ENCODE measurements around the gene ZSCAN12. TPM values are rescaled to one million over a fixed set of nuclear protein-coding genes. Genes with fewer than 3 reads are reported as not detected.
"Not testable (repeated sequence)": the region's sequence is repeated elsewhere in the genome, so short reads cannot be mapped to it uniquely, and the experiment has no call there.

Gene ZSCAN12
- total RNA-seq, 1 donor from 2014 or later = 5.5 TPM

GRCh38 chr6:28423546-28423945, 24.0 kb upstream of the ZSCAN12 start:
- Histone ChIP-seq H3K36me3 (no peaks in the 10 kb centered on the region), H3K27me3 (ENCODE audit: low read depth) (no peaks in the 10 kb centered on the region), H3K4me3 (no peak overlapping the region), H3K4me1 (no peaks in the 10 kb centered on the region), H3K9me3 (peaks cover 8% of the 10 kb centered on the region), H3K27ac (no peak overlapping the region)
- ATAC-seq (no peak), DNase-seq (no peak)
- intact Hi-C loops (cut with DNase I) = no loop called here
- TF ChIP-seq CTCF (IDR thresholded peaks at IDR 0.05) = no peak

GRCh38 chr6:28413681-28414080, 14.1 kb upstream of the ZSCAN12 start:
- H3K4me3 ChIP-seq = no peak overlapping the region
- no peaks in the 10 kb centered on the region for H3K9me3 ChIP-seq
- peaks cover 8% of the 10 kb centered on the region for H3K27me3 ChIP-seq (ENCODE audit: low read depth)
- ATAC-seq (no peak), DNase-seq (no peak)
- H3K36me3 ChIP-seq = no peaks in the 10 kb centered on the region
- intact Hi-C loops (cut with DNase I) = no loop called here
- no peak for TF ChIP-seq CTCF (IDR thresholded peaks at IDR 0.05)
- H3K4me1 ChIP-seq = no peaks in the 10 kb centered on the region
- H3K27ac ChIP-seq = no peak overlapping the region

GRCh38 chr6:28410767-28411166, 11.2 kb upstream of the ZSCAN12 start:
- intact Hi-C loops (cut with DNase I) = no loop called here
- Histone ChIP-seq H3K4me3 (no peak overlapping the region), H3K27ac (no peak overlapping the region), H3K4me1 (no peaks in the 10 kb centered on the region), H3K36me3 (no peaks in the 10 kb centered on the region), H3K27me3 (ENCODE audit: low read depth) (peaks cover 19% of the 10 kb centered on the region), H3K9me3 (no peaks in the 10 kb centered on the region)
- DNase-seq (no peak), ATAC-seq (no peak)
- no peak for TF ChIP-seq CTCF (IDR thresholded peaks at IDR 0.05)

GRCh38 chr6:28408076-28408802, 8.7 kb upstream of the ZSCAN12 start:
- intact Hi-C loops (cut with DNase I) = no loop called here
- H3K27me3 ChIP-seq (ENCODE audit: low read depth) = peaks cover 21% of the 10 kb centered on the region
- no peak for DNase-seq
- no peaks in the 10 kb centered on the region for H3K9me3 ChIP-seq
- no peaks in the 10 kb centered on the region for H3K4me1 ChIP-seq
- H3K27ac ChIP-seq = no peak overlapping the region
- H3K4me3 ChIP-seq = no peak overlapping the region
- H3K36me3 ChIP-seq = no peaks in the 10 kb centered on the region
- no peak for ATAC-seq
- TF ChIP-seq CTCF (IDR thresholded peaks at IDR 0.05) = no peak

GRCh38 chr6:28407401-28407800, 7.9 kb upstream of the ZSCAN12 start:
- H3K27me3 ChIP-seq (ENCODE audit: low read depth) = peaks cover 24% of the 10 kb centered on the region
- no peak for TF ChIP-seq CTCF (IDR thresholded peaks at IDR 0.05)
- no peaks in the 10 kb centered on the region for H3K4me1 ChIP-seq
- H3K9me3 ChIP-seq = no peaks in the 10 kb centered on the region
- no peak for ATAC-seq
- no peak for DNase-seq
- H3K27ac ChIP-seq = no peak overlapping the region
- H3K36me3 ChIP-seq = no peaks in the 10 kb centered on the region
- no peak overlapping the region for H3K4me3 ChIP-seq
- intact Hi-C loops (cut with DNase I) = no loop called here

GRCh38 chr6:28403923-28404322, 4.4 kb upstream of the ZSCAN12 start:
- H3K27ac ChIP-seq; H3K36me3 ChIP-seq; ATAC-seq; H3K4me1 ChIP-seq; H3K9me3 ChIP-seq; H3K4me3 ChIP-seq; DNase-seq; intact Hi-C loops (cut with DNase I): not testable (repeated sequence)
- H3K27me3 ChIP-seq (ENCODE audit: low read depth) = peaks cover 26% of the 10 kb centered on the region

All from lower lobe of right lung (tissue), 2 donors.